Trophoblast cell (in vitro differentiated cells and primary cell): ENCODE data around the gene CWF19L1.
"Not testable (repeated sequence)": the region's sequence is repeated elsewhere in the genome, so short reads cannot be mapped to it uniquely, and the experiment has no call there.

Experiments used
- DNase-seq, 2 donors: peaks; one replicate each; pipeline ENCODE4 v3.0.0-alpha.2; 2016
- H2AFZ ChIP-seq: 2 replicates; pipeline ENCODE4 v1.6.1; 2013; ENCODE audit warnings: low read length, moderate library complexity, mild to moderate bottlenecking; ENCODE audit not compliant: insufficient read depth, poor library complexity
- H2AK5ac ChIP-seq: 2 replicates; pipeline ENCODE4 v1.6.1; 2013; ENCODE audit warnings: mild to moderate bottlenecking, low read length
- H2BK120ac ChIP-seq: 2 replicates; pipeline ENCODE4 v1.6.1; 2013; ENCODE audit warnings: low read length, mild to moderate bottlenecking, moderate library complexity; ENCODE audit not compliant: insufficient read depth, poor library complexity
- H2BK12ac ChIP-seq: 2 replicates; pipeline ENCODE4 v1.6.1; 2013; ENCODE audit warnings: mild to moderate bottlenecking, low read length, moderate library complexity
- H2BK5ac ChIP-seq: 2 replicates; pipeline ENCODE4 v1.6.1; 2013; ENCODE audit warnings: low read length, low read depth, moderate library complexity, mild to moderate bottlenecking; ENCODE audit not compliant: poor library complexity
- H3K14ac ChIP-seq: 2 replicates; pipeline ENCODE4 v1.6.1; 2013; ENCODE audit warnings: mild to moderate bottlenecking, low read length
- H3K18ac ChIP-seq: 2 replicates; pipeline ENCODE4 v1.6.1; 2013; ENCODE audit warnings: mild to moderate bottlenecking, low read length
- H3K23ac ChIP-seq: 2 replicates; pipeline ENCODE4 v1.6.1; 2013; ENCODE audit warnings: low read length
- H3K27ac ChIP-seq: 2 replicates; pipeline ENCODE4 v1.5.1; 2013; ENCODE audit warnings: low read depth, mild to moderate bottlenecking, inconsistent platforms, low read length, moderate library complexity
- H3K27me3 ChIP-seq: 2 replicates; pipeline ENCODE4 v1.6.1; 2013; ENCODE audit warnings: inconsistent platforms, mild to moderate bottlenecking, low read length, moderate library complexity; ENCODE audit not compliant: insufficient read depth
- H3K36me3 ChIP-seq, 2 experiments: 1 replicate in 1 of 2; 2 replicates in 1 of 2; pipeline ENCODE4 v1.6.1; 2013; ENCODE audit warnings: low read length in 2 of 2, mild to moderate bottlenecking in 2 of 2, moderate library complexity in 1 of 2; ENCODE audit not compliant: insufficient read depth in 2 of 2, control insufficient read depth in 1 of 2
- H3K4ac ChIP-seq: 2 replicates; pipeline ENCODE4 v1.6.1; 2013; ENCODE audit warnings: low read depth, mild to moderate bottlenecking, low read length, moderate library complexity
- H3K4me1 ChIP-seq, 2 experiments: 1 replicate in 1 of 2; 2 replicates in 1 of 2; pipeline ENCODE4 v1.6.1; 2013; ENCODE audit warnings: low read length in 2 of 2, mild to moderate bottlenecking in 2 of 2, moderate library complexity in 1 of 2; ENCODE audit not compliant: insufficient read depth in 2 of 2, control insufficient read depth in 1 of 2
- H3K4me2 ChIP-seq: 2 replicates; pipeline ENCODE4 v1.6.1; 2013; ENCODE audit warnings: inconsistent platforms, mild to moderate bottlenecking, low read length, moderate library complexity
- H3K4me3 ChIP-seq: 2 replicates; pipeline ENCODE4 v1.5.1; 2013; ENCODE audit warnings: mild to moderate bottlenecking, low read depth, low read length, inconsistent platforms
- H3K79me1 ChIP-seq: one replicate; pipeline ENCODE4 v1.6.1; 2013; ENCODE audit warnings: low read length
- H3K79me2 ChIP-seq: 2 replicates; pipeline ENCODE4 v1.6.1; 2013; ENCODE audit warnings: low read length, mild to moderate bottlenecking; ENCODE audit not compliant: control insufficient read depth, insufficient read depth, poor library complexity
- H3K9ac ChIP-seq: 2 replicates; pipeline ENCODE4 v1.6.1; 2013; ENCODE audit warnings: mild to moderate bottlenecking, low read length
- H3K9me3 ChIP-seq: 2 replicates; pipeline ENCODE4 v1.6.1; 2013; ENCODE audit warnings: low read depth, mild to moderate bottlenecking, control low read depth, inconsistent platforms, low read length; ENCODE audit not compliant: insufficient read depth
- H4K12ac ChIP-seq: 2 replicates; pipeline ENCODE4 v1.6.1; 2013; ENCODE audit warnings: low read depth, mild to moderate bottlenecking, low read length, moderate library complexity
- H4K8ac ChIP-seq: 2 replicates; pipeline ENCODE4 v1.6.1; 2013; ENCODE audit warnings: low read depth, mild to moderate bottlenecking, low read length, moderate library complexity
- H4K91ac ChIP-seq: one replicate; pipeline ENCODE4 v1.6.1; 2013; ENCODE audit warnings: low read depth, mild to moderate bottlenecking, low read length, moderate library complexity
- WGBS: extraction: QIAGEN DNeasy Blood & Tissue Kit; methylation state at CpG from one replicate; pipeline ENCODE4 v1.1.7; 2013; ENCODE audit warnings: missing lambda C conversion rate; ENCODE audit not compliant: insufficient read length, insufficient coverage; ENCODE audit errors: extremely low coverage; 5-methylcytosine and 5-hydroxymethylcytosine counted together

Gene CWF19L1

DNA sequence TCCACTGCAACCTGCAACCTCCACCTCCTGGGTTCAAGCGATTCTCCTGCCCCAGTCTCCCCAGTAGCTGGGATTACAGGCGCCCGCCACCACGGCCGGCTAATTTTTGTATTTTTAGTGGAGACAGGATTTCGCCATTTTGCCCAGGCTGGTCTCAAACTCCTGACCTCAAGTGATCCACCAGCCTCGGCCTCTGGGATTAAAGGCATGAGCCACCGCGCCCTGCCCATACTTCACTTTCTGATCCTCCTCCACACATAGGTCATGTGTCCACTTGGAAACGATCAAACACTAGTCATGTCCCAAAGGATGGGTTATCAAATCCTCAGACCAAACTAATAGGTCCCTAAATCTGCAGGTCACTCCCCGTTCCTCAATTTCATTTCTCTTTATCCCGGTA lies 17.9 kb upstream of the CWF19L1 start:
- no CpG with 5 or more reads among the region's 12 CpGs for whole genome bisulfite sequencing

DNA sequence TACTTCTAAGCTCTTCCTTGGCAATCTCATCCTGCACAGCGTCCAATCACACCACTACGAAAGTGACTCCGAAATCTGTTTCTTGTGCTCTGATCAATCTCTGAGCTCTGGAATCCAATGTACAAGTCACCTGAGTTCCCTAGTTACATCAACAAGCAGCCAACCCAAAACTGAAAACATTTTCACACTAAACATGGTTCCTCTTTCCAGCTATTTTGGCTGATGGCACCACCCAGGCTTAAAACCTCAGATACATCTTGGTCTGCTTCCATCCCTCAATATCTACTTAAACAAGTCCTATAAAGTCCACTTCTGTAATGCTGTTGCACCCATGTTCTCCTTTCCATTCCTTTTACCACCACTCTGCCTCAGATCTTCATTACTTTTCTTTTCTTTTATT lies 15.5 kb upstream of the CWF19L1 start:
- Histone ChIP-seq H3K27ac (no peak overlapping the region), H3K9me3 (peaks cover 2% of the 10 kb centered on the region), H3K4me1 (peaks cover 0 to 2% of the 10 kb centered on the region in 2 experiments), H3K79me2 (peaks cover 6% of the 10 kb centered on the region), H2BK12ac (no peak overlapping the region), H3K9ac (no peak overlapping the region), H3K4ac (peak overlapping the region; percentile 35), H4K12ac (no peak overlapping the region), H3K36me3 (peaks cover 12 to 14% of the 10 kb centered on the region in 2 experiments), H4K8ac (no peak overlapping the region), H4K91ac (no peak overlapping the region), H2BK120ac (no peak overlapping the region), H2AFZ (no peak overlapping the region), H3K27me3 (no peaks in the 10 kb centered on the region), H2BK5ac (no peak overlapping the region), H3K18ac (no peak overlapping the region), H3K79me1 (peaks cover 5% of the 10 kb centered on the region), H3K14ac (no peak overlapping the region), H3K23ac (no peak overlapping the region), H3K4me3 (no peak overlapping the region), H2AK5ac (no peak overlapping the region), H3K4me2 (no peak overlapping the region)
- DNase-seq = no peak
- no CpG with 5 or more reads among the region's 3 CpGs for WGBS

More for the DNA sequence above, 17.9 kb upstream of the CWF19L1 start:
- peak overlapping the region; percentile 25 for H4K91ac ChIP-seq
- not testable (repeated sequence) for H3K4me3 ChIP-seq, H2AFZ ChIP-seq, H2BK120ac ChIP-seq, H3K27me3 ChIP-seq, H4K12ac ChIP-seq, H2AK5ac ChIP-seq, H3K18ac ChIP-seq, H2BK5ac ChIP-seq, H2BK12ac ChIP-seq, H3K79me1 ChIP-seq, H3K36me3 ChIP-seq, H3K9me3 ChIP-seq, H3K9ac ChIP-seq, H3K79me2 ChIP-seq, DNase-seq, H3K23ac ChIP-seq, H3K4me1 ChIP-seq
- peak overlapping the region; percentile 43 for H3K4ac ChIP-seq
- H3K4me2 ChIP-seq = peak overlapping the region; percentile 77
- H3K27ac ChIP-seq = peak overlapping the region; percentile 65
- peak overlapping the region; percentile 7 for H3K14ac ChIP-seq
- peak overlapping the region; percentile 6 for H4K8ac ChIP-seq

DNA sequence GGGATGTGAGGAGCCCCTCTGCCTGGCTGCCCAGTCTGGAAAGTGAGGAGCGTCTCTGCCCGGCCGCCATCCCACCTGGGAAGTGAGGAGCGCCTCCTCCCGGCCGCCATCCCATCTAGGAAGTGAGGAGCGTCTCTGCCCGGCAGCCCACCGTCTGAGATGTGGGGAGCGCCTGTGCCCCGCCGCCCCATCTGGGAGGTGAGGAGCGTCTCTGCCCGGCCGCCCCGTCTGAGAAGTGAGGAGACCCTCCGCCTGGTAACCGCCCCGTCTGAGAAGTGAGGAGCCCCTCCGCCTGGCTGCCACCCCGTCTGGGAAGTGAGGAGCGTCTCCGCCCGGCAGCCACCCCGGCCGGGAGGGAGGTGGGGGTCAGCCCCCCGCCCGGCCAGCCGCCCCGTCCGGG lies 9.5 kb upstream of the CWF19L1 start:
- not testable (repeated sequence) for H4K8ac ChIP-seq, H3K79me2 ChIP-seq, H4K12ac ChIP-seq, H2BK120ac ChIP-seq, H2BK12ac ChIP-seq, H2BK5ac ChIP-seq, H3K14ac ChIP-seq, H4K91ac ChIP-seq, DNase-seq, H3K4me2 ChIP-seq, H3K4ac ChIP-seq, H3K18ac ChIP-seq, H3K4me3 ChIP-seq, H3K23ac ChIP-seq, H3K4me1 ChIP-seq, H3K27ac ChIP-seq, H3K79me1 ChIP-seq, H3K9me3 ChIP-seq, H3K27me3 ChIP-seq, H2AFZ ChIP-seq, H3K9ac ChIP-seq, H2AK5ac ChIP-seq
- no CpG with 5 or more reads among the region's 31 CpGs for WGBS
- peaks cover 16 to 19% of the 10 kb centered on the region in 2 experiments for H3K36me3 ChIP-seq

DNA sequence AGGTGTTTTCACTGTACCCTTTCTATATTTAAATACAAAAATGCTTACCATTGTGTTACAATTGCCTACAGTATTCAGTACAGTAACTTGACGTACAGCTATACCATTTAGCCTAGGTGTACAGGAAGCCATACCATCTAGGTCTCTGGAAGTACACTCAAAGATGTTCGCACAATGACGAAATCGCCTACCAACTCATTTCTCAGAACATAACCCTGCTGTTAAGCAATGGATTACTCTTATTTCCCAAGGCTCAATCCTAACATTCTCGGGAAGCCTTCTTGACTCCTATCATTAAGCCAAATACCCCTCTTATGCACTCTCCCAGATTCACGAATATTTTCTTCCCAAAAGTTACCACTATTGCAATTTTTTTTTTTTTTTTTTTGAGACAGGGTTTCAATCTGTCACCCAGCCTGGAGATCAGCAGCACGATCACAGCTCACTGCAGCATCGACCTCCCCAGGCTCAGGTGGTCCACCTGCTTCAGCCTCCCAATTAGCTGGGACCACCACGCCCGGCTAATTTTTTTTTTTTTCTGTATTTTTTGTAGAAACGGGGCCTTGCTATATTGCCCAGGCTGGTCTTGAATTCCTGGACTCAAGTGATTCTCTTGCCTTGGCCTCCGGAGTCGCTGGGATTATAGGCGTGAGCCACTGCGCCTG lies 1.5 kb downstream of the CWF19L1 start:
- no CpG with 5 or more reads among the region's 15 CpGs for WGBS

More for the DNA sequence above, 1.5 kb downstream of the CWF19L1 start:
- Histone ChIP-seq H3K4ac (peak overlapping the region; percentile 6), H3K23ac (no peak overlapping the region), H3K79me2 (peaks cover 7% of the 10 kb centered on the region), H3K4me1 (peaks cover 3 to 7% of the 10 kb centered on the region in 2 experiments), H3K27me3 (no peaks in the 10 kb centered on the region), H3K9ac (no peak overlapping the region), H2AK5ac (no peak overlapping the region), H2BK12ac (no peak overlapping the region), H3K27ac (no peak overlapping the region), H2BK5ac (no peak overlapping the region), H3K36me3 (no peaks in the 10 kb centered on the region), H4K91ac (no peak overlapping the region), H4K12ac (no peak overlapping the region), H3K18ac (no peak overlapping the region), H3K79me1 (peaks cover 5% of the 10 kb centered on the region), H2BK120ac (no peak overlapping the region), H3K14ac (no peak overlapping the region), H2AFZ (no peak overlapping the region), H4K8ac (no peak overlapping the region), H3K4me3 (no peak overlapping the region), H3K4me2 (no peak overlapping the region), H3K9me3 (peaks cover 3% of the 10 kb centered on the region)
- DNase-seq = peak; percentile 67 to 95
